Stimulated activated CD8-positive, alpha-beta memory T cell treated with anti-CD3 and anti-CD28 coated beads, Interleukin-12 subunit alpha, Interleukin-12 subunit beta, amount 100 ng/mL, for 4 hours (primary cell): ENCODE data around the gene TGFA.

Experiments used
- DNase-seq: peaks from one replicate; pipeline ENCODE4 v3.0.0-alpha.2; 2020; ENCODE audit warnings: low read depth

TGFA gene

GRCh38 chr2:70463581-70463980 is 90.0 kb downstream of the TGFA start:
- no peak for DNase-seq

GRCh38 chr2:70461981-70462876 is 91.4 kb downstream of the TGFA start:
- DNase-seq: no peak

GRCh38 chr2:70461414-70461813 is 92.2 kb downstream of the TGFA start:
- no peak for DNase-seq

- no peak for DNase-seq
Measured at GRCh38 chr2:70460333-70460732, 93.3 kb downstream of the TGFA start.

GRCh38 chr2:70458661-70459060 is 95.0 kb downstream of the TGFA start:
- no peak for DNase-seq

GRCh38 chr2:70456585-70457495 is 96.8 kb downstream of the TGFA start:
- DNase-seq: no peak

- DNase-seq: no peak
Measured at GRCh38 chr2:70454936-70455544, 98.6 kb downstream of the TGFA start.

GRCh38 chr2:70450641-70451250 is 102.9 kb downstream of the TGFA start:
- no peak for DNase-seq

GRCh38 chr2:70448041-70448440 is 105.6 kb downstream of the TGFA start:
- DNase-seq: no peak

GRCh38 chr2:70443726-70444125 is 109.9 kb downstream of the TGFA start:
- DNase-seq: no peak

- DNase-seq: no peak
Measured at GRCh38 chr2:70443078-70443465, 110.6 kb downstream of the TGFA start.

- DNase-seq: no peak
Measured at GRCh38 chr2:70442301-70443077, 111.1 kb downstream of the TGFA start.

GRCh38 chr2:70440621-70441020 is 113.0 kb downstream of the TGFA start:
- DNase-seq: no peak

GRCh38 chr2:70435138-70435537 is 118.5 kb downstream of the TGFA start:
- DNase-seq: no peak

GRCh38 chr2:70433315-70433714 is 120.3 kb downstream of the TGFA start:
- DNase-seq: no peak

- DNase-seq: no peak
Measured at GRCh38 chr2:70431716-70432347, 121.8 kb downstream of the TGFA start.

- DNase-seq: no peak
Measured at GRCh38 chr2:70426341-70426740, 127.3 kb downstream of the TGFA start.

- DNase-seq: no peak
Measured at GRCh38 chr2:70425682-70426301, 127.8 kb downstream of the TGFA start.

GRCh38 chr2:70420740-70421139 is 132.9 kb downstream of the TGFA start:
- no peak for DNase-seq

GRCh38 chr2:70420143-70420542 is 133.5 kb downstream of the TGFA start:
- DNase-seq: no peak
